Activated CD8-positive, alpha-beta T cell treated with anti-CD3 and anti-CD28 coated beads, Interleukin-2, amount 10 ng/mL, durations not matched to agents 7 days and 5 days (primary cell): ENCODE results near the gene ERBIN. TPM values are rescaled to one million over a fixed set of nuclear protein-coding genes. Genes with fewer than 3 reads are reported as not detected.

Experiments used
- ATAC-seq: fragments of 150-1000 bp; cut with Tn5 transposase; one replicate; pipeline ENCODE4 v1.10.0; 2021; ENCODE audit warnings: moderate library complexity
- CTCF ChIA-PET: fragments of 350-600 bp; sonication (Branson Sonifier 250); formaldehyde crosslinking; loops from one replicate; lab custom pipeline; 2021; ENCODE audit warnings: antibody characterized with exemption; lab: Charles Lee
- POLR2A ChIA-PET: fragments of 350-600 bp; sonication (Branson Sonifier 250); formaldehyde crosslinking; loops from one replicate; lab custom pipeline; 2021; ENCODE audit warnings: antibody characterized with exemption; lab: Charles Lee
- DNase-seq: peaks from one replicate; pipeline ENCODE4 v3.0.0-alpha.2; 2020
- H3K27ac Mint-ChIP-seq: one replicate; pipeline ENCODE4 v1.8.0; 2021; ENCODE audit warnings: mild to moderate bottlenecking, mixed read lengths
- H3K27me3 Mint-ChIP-seq: one replicate; pipeline ENCODE4 v1.8.0; 2021; ENCODE audit warnings: low read depth, mixed read lengths
- H3K36me3 Mint-ChIP-seq: one replicate; pipeline ENCODE4 v1.8.0; 2021; ENCODE audit warnings: low read depth, mixed read lengths
- H3K4me1 Mint-ChIP-seq: one replicate; pipeline ENCODE4 v1.8.0; 2021; ENCODE audit warnings: low read depth, mixed read lengths
- H3K4me3 Mint-ChIP-seq: one replicate; pipeline ENCODE4 v1.8.0; 2021; ENCODE audit warnings: mild to moderate bottlenecking, mixed read lengths
- H3K9me3 Mint-ChIP-seq: one replicate; pipeline ENCODE4 v1.8.0; 2022; ENCODE audit warnings: mixed read lengths; ENCODE audit not compliant: insufficient read depth
- total RNA-seq, 2 experiments: library from RNA; stranded (reverse); gene quantifications; one replicate each; pipeline ENCODE4 v1.2.3, GENCODE V29; 2021

ERBIN gene
- total RNA-seq, 2 experiments from 2014 or later, result 44.8 to 46.9 TPM

DNA sequence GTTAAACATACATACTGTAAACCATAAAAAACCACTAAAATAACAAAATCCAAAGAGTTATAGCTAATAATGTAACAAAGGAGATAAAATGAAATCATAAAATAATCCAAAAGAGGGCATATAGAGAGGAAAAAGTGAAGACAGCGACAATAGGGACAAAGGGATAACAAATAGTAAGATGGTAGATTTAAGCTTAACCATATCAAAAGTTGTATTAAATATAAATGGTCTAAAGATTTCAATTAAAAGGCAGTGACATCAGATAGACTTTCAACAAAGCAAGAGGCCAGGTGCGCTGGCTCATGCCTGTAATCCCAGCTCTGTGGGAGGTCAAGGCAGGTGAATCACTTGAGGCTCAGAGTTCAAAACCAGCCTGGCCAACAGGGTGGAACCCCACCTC lies 163.0 kb downstream of the ERBIN start:
- H3K9me3 Mint-ChIP-seq, result peaks cover 34% of the 10 kb centered on the region
- peaks cover 28% of the 10 kb centered on the region for H3K36me3 Mint-ChIP-seq
- no peak for ATAC-seq
- DNase-seq, result no peak
- ChIA-PET POLR2A (no interaction called here), CTCF (interaction anchor here (0.7 kb wide), 1 partner anchor 328 kb away, joined by 4 read pairs; no protein-coding TSS in a partner anchor)
- H3K27me3 Mint-ChIP-seq, result no peaks in the 10 kb centered on the region
- H3K4me3 Mint-ChIP-seq, result no peak overlapping the region
- no peaks in the 10 kb centered on the region for H3K4me1 Mint-ChIP-seq
- no peak overlapping the region for H3K27ac Mint-ChIP-seq

DNA sequence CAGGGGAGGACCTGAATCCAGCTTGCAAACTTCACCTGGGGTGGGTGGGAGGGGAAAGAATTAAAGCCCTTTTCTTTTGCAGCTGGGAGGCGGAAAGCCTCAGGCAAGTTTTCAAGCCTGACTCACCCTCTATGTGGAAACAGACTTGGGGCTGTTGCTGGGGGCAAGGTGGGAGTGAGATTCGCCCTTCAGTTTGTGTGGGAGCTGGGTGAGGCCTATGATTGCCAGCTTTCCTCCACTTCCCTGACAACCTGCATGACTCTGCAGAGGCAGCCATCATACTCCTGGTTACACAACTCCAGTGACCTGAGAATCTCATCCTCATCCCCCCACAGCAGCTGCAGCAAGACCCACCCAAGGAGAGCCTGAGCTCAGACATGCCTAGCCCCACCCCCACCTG lies 174.5 kb downstream of the ERBIN start:
- ChIA-PET POLR2A (no interaction called here), CTCF (interaction anchor here (1.3 kb wide), 1 partner anchor 17 kb away, joined by 4 read pairs; no protein-coding TSS in a partner anchor)
- Mint-ChIP-seq H3K9me3 (peaks cover 44% of the 10 kb centered on the region), H3K4me3 (no peak overlapping the region), H3K36me3 (peaks cover 3% of the 10 kb centered on the region), H3K27ac (no peak overlapping the region), H3K4me1 (no peaks in the 10 kb centered on the region), H3K27me3 (no peaks in the 10 kb centered on the region)
- no peak for DNase-seq
- no peak for ATAC-seq

DNA sequence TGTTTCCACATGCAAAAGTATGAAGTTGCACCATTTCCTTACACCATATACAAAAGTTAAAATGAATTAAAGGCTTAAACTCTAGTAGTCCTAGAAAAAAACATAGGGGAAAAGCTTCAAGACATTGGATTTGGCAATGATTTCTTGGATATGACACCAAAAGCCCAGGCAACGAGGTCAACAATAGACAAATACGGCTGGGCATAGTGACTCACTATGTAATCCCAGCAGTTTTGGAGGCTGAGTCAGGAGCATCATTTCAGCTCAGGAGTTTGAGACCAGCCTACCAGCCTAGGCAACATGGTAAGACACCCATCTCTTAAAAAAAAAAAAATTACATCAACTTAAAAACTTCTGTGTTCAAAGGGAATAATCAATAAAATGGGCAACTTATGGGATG lies 186.8 kb downstream of the ERBIN start:
- CTCF ChIA-PET, result no interaction called here
- Mint-ChIP-seq H3K27me3 (peaks cover 6% of the 10 kb centered on the region), H3K27ac (no peak overlapping the region), H3K9me3 (peaks cover 3% of the 10 kb centered on the region), H3K4me3 (no peak overlapping the region), H3K36me3 (peaks cover 5% of the 10 kb centered on the region), H3K4me1 (no peaks in the 10 kb centered on the region)
- DNase-seq, result no peak
- POLR2A ChIA-PET, result no interaction called here
- ATAC-seq, result no peak

DNA sequence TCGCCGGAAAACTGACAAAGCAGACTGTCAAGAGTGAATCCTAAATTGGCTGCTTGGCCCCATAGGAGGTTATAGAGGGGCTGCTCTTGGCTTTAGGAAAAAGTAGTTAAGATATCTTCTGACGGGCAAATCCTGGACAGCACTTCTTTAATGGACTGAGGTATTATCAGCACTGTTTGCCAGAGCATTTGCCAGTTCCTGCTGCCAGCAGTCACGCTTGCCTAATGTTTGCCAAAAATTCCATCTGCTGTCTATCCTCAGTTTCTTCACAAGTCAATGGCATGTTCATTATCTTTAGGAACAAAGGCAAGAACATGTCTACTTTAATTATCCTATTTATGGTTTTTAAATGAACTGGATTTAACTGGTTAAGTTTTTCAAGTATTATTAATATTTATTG lies 191.9 kb downstream of the ERBIN start:
- DNase-seq (no peak), ATAC-seq (no peak)
- no peaks in the 10 kb centered on the region for H3K4me1 Mint-ChIP-seq
- no peak overlapping the region for H3K4me3 Mint-ChIP-seq
- ChIA-PET POLR2A (no interaction called here), CTCF (no interaction called here)
- H3K9me3 Mint-ChIP-seq, result no peaks in the 10 kb centered on the region
- no peaks in the 10 kb centered on the region for H3K36me3 Mint-ChIP-seq
- H3K27me3 Mint-ChIP-seq, result peaks cover 3% of the 10 kb centered on the region
- no peak overlapping the region for H3K27ac Mint-ChIP-seq

DNA sequence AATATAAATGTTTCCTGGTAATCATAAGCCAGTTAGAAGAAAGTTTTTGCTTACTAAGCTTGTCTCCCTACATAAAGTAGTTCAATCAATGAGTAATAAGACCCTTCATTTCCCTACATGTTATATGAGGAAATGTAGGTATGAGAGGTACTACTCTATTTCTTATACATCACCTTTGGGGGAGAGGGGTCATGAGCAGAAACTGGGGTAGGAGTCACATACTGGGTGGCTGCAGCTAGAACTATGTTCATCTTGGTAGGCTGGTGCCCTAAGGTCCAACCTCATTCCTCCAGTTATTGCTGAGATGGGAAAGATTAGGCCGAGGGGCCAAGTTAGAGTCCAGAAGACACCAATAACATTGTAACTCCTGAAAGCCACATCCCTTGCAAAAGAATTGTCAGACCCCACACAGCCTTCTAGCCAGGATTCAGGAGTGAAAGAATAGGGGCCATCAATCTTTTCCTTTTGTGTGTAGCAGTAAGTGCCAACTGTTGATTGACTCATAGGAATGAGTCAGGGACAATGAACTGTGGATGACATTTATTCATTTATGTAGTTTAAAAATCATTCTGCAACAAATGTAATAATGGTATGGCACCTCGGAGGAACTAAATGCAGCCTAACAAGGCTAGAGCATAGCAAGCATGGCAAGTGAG lies 196.1 kb downstream of the ERBIN start:
- H3K4me1 Mint-ChIP-seq, result no peaks in the 10 kb centered on the region
- DNase-seq, result no peak
- no peak overlapping the region for H3K27ac Mint-ChIP-seq
- H3K36me3 Mint-ChIP-seq, result no peaks in the 10 kb centered on the region
- no peaks in the 10 kb centered on the region for H3K9me3 Mint-ChIP-seq
- H3K4me3 Mint-ChIP-seq, result no peak overlapping the region
- H3K27me3 Mint-ChIP-seq, result no peaks in the 10 kb centered on the region
- ChIA-PET CTCF (no interaction called here), POLR2A (interaction anchor here (0.9 kb wide), 1 partner anchor 197 kb away, joined by 3 read pairs; the partner anchor contains the start of gene ERBIN)
- no peak for ATAC-seq

DNA sequence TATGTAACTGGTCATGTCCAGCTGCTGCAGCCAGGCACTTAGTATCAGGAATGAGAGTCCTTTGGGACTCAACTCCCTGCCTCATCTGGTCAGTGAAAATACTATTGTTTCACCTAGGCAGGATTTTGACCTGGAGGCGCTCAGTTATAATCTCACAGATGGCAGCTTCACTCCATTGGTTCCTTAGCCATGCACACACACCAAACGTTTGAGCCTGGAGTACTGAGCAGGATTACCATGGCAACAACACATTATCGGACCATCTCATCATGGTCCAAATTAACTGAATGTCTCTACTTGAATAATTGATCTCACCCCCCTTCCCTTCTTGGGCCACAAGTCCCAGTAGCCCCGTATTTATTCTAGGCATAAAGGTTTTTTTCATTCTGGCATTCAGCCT lies 202.8 kb downstream of the ERBIN start:
- POLR2A ChIA-PET, result interaction anchor here (1.3 kb wide), 1 partner anchor 15 kb away, joined by 3 read pairs; the partner anchor contains the start of gene SREK1
- no peaks in the 10 kb centered on the region for H3K27me3 Mint-ChIP-seq
- DNase-seq (no peak), ATAC-seq (no peak)
- H3K4me1 Mint-ChIP-seq, result no peaks in the 10 kb centered on the region
- H3K27ac Mint-ChIP-seq, result no peak overlapping the region
- H3K36me3 Mint-ChIP-seq, result no peaks in the 10 kb centered on the region
- H3K9me3 Mint-ChIP-seq, result no peaks in the 10 kb centered on the region
- H3K4me3 Mint-ChIP-seq, result no peak overlapping the region
- CTCF ChIA-PET, result interaction anchor here (0.7 kb wide), 1 partner anchor 20 kb away, joined by 3 read pairs; no protein-coding TSS in a partner anchor

DNA sequence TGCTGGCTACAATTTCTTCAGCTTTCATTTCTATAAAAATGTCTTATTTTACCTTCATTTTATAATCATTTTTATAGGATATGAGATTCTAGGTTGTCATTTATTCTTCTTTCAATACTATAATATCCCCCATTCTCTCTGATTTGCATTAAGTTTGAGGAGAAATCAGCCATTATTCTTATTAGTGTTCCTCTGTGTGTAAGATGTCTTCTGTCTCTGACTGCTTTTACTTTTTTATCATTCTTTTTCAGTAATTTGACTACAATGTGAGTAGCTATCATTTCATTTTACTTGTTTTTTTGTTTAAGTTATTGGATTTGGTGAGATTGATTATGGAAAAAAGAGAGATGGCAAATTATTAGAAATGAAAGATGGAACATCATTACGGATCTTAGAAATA lies 204.1 kb downstream of the ERBIN start:
- DNase-seq (no peak), ATAC-seq (no peak)
- Mint-ChIP-seq H3K36me3 (no peaks in the 10 kb centered on the region), H3K27ac (no peak overlapping the region), H3K4me3 (no peak overlapping the region), H3K4me1 (no peaks in the 10 kb centered on the region), H3K27me3 (no peaks in the 10 kb centered on the region), H3K9me3 (no peaks in the 10 kb centered on the region)
- ChIA-PET CTCF (no interaction called here), POLR2A (no interaction called here)

Other genes starting within 250 kb of the ERBIN start
- 10 to 100 TPM; 17.5 to 18.4 TPM for gene SGTB, start 204.5 kb upstream of the ERBIN start, total RNA-seq
- 10 to 100 TPM; 13.9 to 14.3 TPM for gene NLN, start 204.4 kb upstream of the ERBIN start, total RNA-seq
- gene SREK1, start 217.7 kb downstream of the ERBIN start, total RNA-seq, result 10 to 100 TPM; 62.3 TPM